GM23338 (cell line): Measurements from ENCODE around the gene ZFAND6. TPM values are rescaled to one million over a fixed set of nuclear protein-coding genes. Genes with fewer than 3 reads are reported as not detected.

Experiments
- ATAC-seq: fragments of 200-7000 bp; cut with Tn5 transposase; 3 replicates; pipeline ENCODE4 v1.9.1; 2020
- DNase-seq: peaks from one replicate; pipeline ENCODE4 v3.0.0-alpha.2; 2015; ENCODE audit warnings: low spot score
- H2AFZ ChIP-seq: fragments of 200-600 bp; sonication (generic); 2 replicates; pipeline ENCODE4 v1.8.0; 2016; ENCODE audit warnings: antibody characterized with exemption, mild to moderate bottlenecking, moderate library complexity
- H3F3A ChIP-seq: fragments of 200-600 bp; sonication (generic); replicated peaks from 2 replicates; pipeline ENCODE4 v1.8.0; 2017; ENCODE audit warnings: antibody characterized with exemption, mixed run types, low read depth
- H3K27ac ChIP-seq: fragments of 200-600 bp; sonication (generic); 2 replicates; pipeline ENCODE4 v1.6.1; 2016; ENCODE audit warnings: low read depth
- H3K27me3 ChIP-seq: fragments of 200-600 bp; sonication (generic); 2 replicates; pipeline ENCODE4 v1.8.0; 2016; ENCODE audit warnings: mild to moderate bottlenecking, mixed run types, moderate library complexity; ENCODE audit not compliant: insufficient read depth
- H3K36me3 ChIP-seq: fragments of 200-600 bp; sonication (generic); 2 replicates; pipeline ENCODE4 v1.8.0; 2016; ENCODE audit warnings: mild to moderate bottlenecking; ENCODE audit not compliant: insufficient read depth
- H3K4me1 ChIP-seq: fragments of 200-600 bp; sonication (generic); 2 replicates; pipeline ENCODE4 v1.8.0; 2016; ENCODE audit warnings: mild to moderate bottlenecking, moderate library complexity; ENCODE audit not compliant: insufficient read depth
- H3K4me2 ChIP-seq: fragments of 200-600 bp; sonication (generic); 2 replicates; pipeline ENCODE4 v1.7.1; 2017; ENCODE audit warnings: mixed run types
- H3K4me3 ChIP-seq: fragments of 200-600 bp; sonication (generic); 2 replicates; pipeline ENCODE4 v1.6.1; 2016; ENCODE audit warnings: mixed run types
- H3K79me2 ChIP-seq: fragments of 200-600 bp; sonication (generic); replicated peaks from 2 replicates; pipeline ENCODE4 v1.8.0; 2017; ENCODE audit warnings: mild to moderate bottlenecking; ENCODE audit not compliant: insufficient read depth
- H3K9me2 ChIP-seq: fragments of 200-600 bp; sonication (generic); 2 replicates; pipeline ENCODE4 v1.8.0; 2017; ENCODE audit not compliant: insufficient read depth
- H4K20me1 ChIP-seq: fragments of 200-600 bp; sonication (generic); replicated peaks from 2 replicates; pipeline ENCODE4 v1.8.0; 2017; ENCODE audit warnings: mild to moderate bottlenecking; ENCODE audit not compliant: insufficient read depth
- H3K27ac Mint-ChIP-seq: 2 replicates; pipeline ENCODE4 v1.8.0; 2020; ENCODE audit warnings: inconsistent platforms, mild to moderate bottlenecking, moderate library complexity, mixed read lengths
- H3K27me3 Mint-ChIP-seq: 3 replicates; pipeline ENCODE4 v1.8.0; 2022; ENCODE audit warnings: low read depth, mild to moderate bottlenecking, moderate library complexity, mixed read lengths, inconsistent platforms; ENCODE audit not compliant: insufficient read depth, poor library complexity
- H3K36me3 Mint-ChIP-seq: 3 replicates; pipeline ENCODE4 v1.8.0; 2021; ENCODE audit warnings: low read depth, mild to moderate bottlenecking, inconsistent platforms, moderate library complexity, mixed read lengths
- H3K4me1 Mint-ChIP-seq: 3 replicates; pipeline ENCODE4 v1.8.0; 2020; ENCODE audit warnings: mild to moderate bottlenecking, inconsistent platforms, mixed read lengths
- H3K4me3 Mint-ChIP-seq: 3 replicates; pipeline ENCODE4 v1.8.0; 2021; ENCODE audit warnings: moderate library complexity, mild to moderate bottlenecking, inconsistent platforms, mixed read lengths
- H3K9me3 Mint-ChIP-seq: 3 replicates; pipeline ENCODE4 v1.8.0; 2020; ENCODE audit warnings: moderate library complexity, mild to moderate bottlenecking, inconsistent platforms, mixed read lengths
- CREB1 ChIP-seq: fragments of 250-450 bp; sonication (Bioruptor Pico); IDR thresholded peaks from 2 replicates; pipeline ENCODE4 v1.5.0; 2020; ENCODE audit warnings: low read depth, mild to moderate bottlenecking, moderate library complexity
- EZH2 ChIP-seq: fragments of 200-600 bp; sonication (generic); IDR thresholded peaks from one replicate; pipeline ENCODE4 v1.8.0; 2017; ENCODE audit warnings: antibody characterized with exemption, mild to moderate bottlenecking, low read depth; ENCODE audit not compliant: unreplicated experiment
- EZH2phosphoT487 ChIP-seq: fragments of 200-600 bp; sonication (generic); IDR thresholded peaks from one replicate; pipeline ENCODE4 v1.8.1; 2018; ENCODE audit warnings: antibody characterized with exemption; ENCODE audit not compliant: unreplicated experiment
- JUNB ChIP-seq: IDR thresholded peaks from one replicate; pipeline ENCODE4 v1.6.1; 2016; ENCODE audit warnings: antibody characterized with exemption; ENCODE audit not compliant: unreplicated experiment
- NANOG ChIP-seq: IDR thresholded peaks from 2 replicates; pipeline ENCODE4 v1.6.1; 2016; ENCODE audit warnings: antibody characterized with exemption, borderline replicate concordance
- POLR2AphosphoS5 ChIP-seq: IDR thresholded peaks from 2 replicates; pipeline ENCODE4 v1.6.1; 2016; ENCODE audit warnings: antibody characterized with exemption, low read depth
- STAT1 ChIP-seq: IDR thresholded peaks from one replicate; pipeline ENCODE4 v1.6.1; 2016; ENCODE audit warnings: antibody characterized with exemption; ENCODE audit not compliant: unreplicated experiment
- ZNF114 ChIP-seq: fragments of 250-450 bp; sonication (Bioruptor Pico); IDR thresholded peaks from 2 replicates; pipeline ENCODE4 v1.5.0; 2020; ENCODE audit warnings: mild to moderate bottlenecking, moderate library complexity
- ZNF331 ChIP-seq: fragments of 250-450 bp; sonication (Bioruptor Pico); IDR thresholded peaks from 2 replicates; pipeline ENCODE4 v1.5.0; 2020; ENCODE audit warnings: low read depth, mild to moderate bottlenecking, moderate library complexity
- polyA plus RNA-seq: library from polyadenylated mRNA; unstranded; fragments of >200 nt; fragmentation: Nextera tagmentation; extraction: Ambion mirVana; gene quantifications from 2 replicates; pipeline ENCODE4 v1.2.1, GENCODE V29; 2016
- total RNA-seq: library from RNA; depleted of rRNA; stranded (reverse); fragments of >200 nt; shearing (Covaris generic); gene quantifications from 2 replicates; pipeline ENCODE4 v1.2.3, GENCODE V29; 2014
- TF ChIP-seq, protein P1 (sequence below), 2 experiments: fragments of 200-600 bp in 1 of 2; sonication (generic) in 1 of 2; conservative IDR thresholded peaks; 2 replicates each; pipeline versions ENCODE4 v1.5.1 to v1.6.1; 2016 to 2017; ENCODE audit warnings: antibody characterized with exemption in 2 of 2, low read depth in 2 of 2, mild to moderate bottlenecking in 2 of 2, moderate library complexity in 1 of 2
- TF ChIP-seq, protein P2 (sequence below): fragments of 250-450 bp; sonication (Bioruptor Pico); IDR thresholded peaks from 2 replicates; pipeline ENCODE4 v1.5.0; 2020; ENCODE audit warnings: mild to moderate bottlenecking, moderate library complexity
- TF ChIP-seq, protein P3 (sequence below): IDR thresholded peaks from one replicate; pipeline ENCODE4 v1.6.1; 2018; ENCODE audit warnings: antibody characterized with exemption; ENCODE audit not compliant: unreplicated experiment
- TF ChIP-seq, protein P4 (sequence below): IDR thresholded peaks from 2 replicates; pipeline ENCODE4 v1.6.1; 2016; ENCODE audit warnings: antibody characterized with exemption

The ZFAND6 gene
- total and polyA plus RNA-seq, 2 experiments from 2014 or later: 205 to 292 TPM

DNA sequence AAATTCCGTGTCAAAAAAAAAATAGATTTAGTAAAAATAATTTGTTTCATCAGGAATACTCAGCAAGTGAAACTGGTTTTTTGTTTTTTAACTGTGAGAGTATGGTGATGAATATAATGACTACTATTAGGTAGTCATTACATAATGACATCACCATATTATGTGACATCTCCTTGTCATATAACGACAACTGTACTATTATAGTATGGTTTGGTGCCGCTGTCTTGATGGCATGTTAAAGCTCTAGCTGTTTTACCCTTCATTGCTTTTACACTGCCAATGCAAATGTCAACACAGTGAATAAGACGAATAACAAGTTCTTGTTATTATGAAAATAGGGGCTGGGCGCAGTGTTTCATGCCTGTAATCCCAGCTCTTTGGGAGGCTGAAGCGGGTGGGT lies 47.7 kb downstream of the ZFAND6 start:
- H3K9me3 Mint-ChIP-seq: no peaks in the 10 kb centered on the region
- H2AFZ ChIP-seq: no peak overlapping the region
- no peaks in the 10 kb centered on the region for H3K27me3 ChIP-seq
- H3K4me3 ChIP-seq: no peak overlapping the region
- H4K20me1 ChIP-seq: peaks cover 41% of the 10 kb centered on the region
- H3K79me2 ChIP-seq: peaks cover 100% of the 10 kb centered on the region
- H3K36me3 Mint-ChIP-seq: peaks cover 5% of the 10 kb centered on the region; the same call in 1 of the 3 replicates
- DNase-seq: no peak
- no peaks in the 10 kb centered on the region for H3F3A ChIP-seq
- no peaks in the 10 kb centered on the region for H3K36me3 ChIP-seq
- H3K27ac Mint-ChIP-seq: no peak overlapping the region
- H3K27me3 Mint-ChIP-seq: no peaks in the 10 kb centered on the region
- H3K4me2 ChIP-seq: no peak overlapping the region
- peaks cover 12% of the 10 kb centered on the region for H3K4me1 ChIP-seq
- ATAC-seq: no peak
- no peaks in the 10 kb centered on the region for H3K9me2 ChIP-seq
- no peak overlapping the region for H3K4me3 Mint-ChIP-seq
- TF ChIP-seq, protein P1, sequence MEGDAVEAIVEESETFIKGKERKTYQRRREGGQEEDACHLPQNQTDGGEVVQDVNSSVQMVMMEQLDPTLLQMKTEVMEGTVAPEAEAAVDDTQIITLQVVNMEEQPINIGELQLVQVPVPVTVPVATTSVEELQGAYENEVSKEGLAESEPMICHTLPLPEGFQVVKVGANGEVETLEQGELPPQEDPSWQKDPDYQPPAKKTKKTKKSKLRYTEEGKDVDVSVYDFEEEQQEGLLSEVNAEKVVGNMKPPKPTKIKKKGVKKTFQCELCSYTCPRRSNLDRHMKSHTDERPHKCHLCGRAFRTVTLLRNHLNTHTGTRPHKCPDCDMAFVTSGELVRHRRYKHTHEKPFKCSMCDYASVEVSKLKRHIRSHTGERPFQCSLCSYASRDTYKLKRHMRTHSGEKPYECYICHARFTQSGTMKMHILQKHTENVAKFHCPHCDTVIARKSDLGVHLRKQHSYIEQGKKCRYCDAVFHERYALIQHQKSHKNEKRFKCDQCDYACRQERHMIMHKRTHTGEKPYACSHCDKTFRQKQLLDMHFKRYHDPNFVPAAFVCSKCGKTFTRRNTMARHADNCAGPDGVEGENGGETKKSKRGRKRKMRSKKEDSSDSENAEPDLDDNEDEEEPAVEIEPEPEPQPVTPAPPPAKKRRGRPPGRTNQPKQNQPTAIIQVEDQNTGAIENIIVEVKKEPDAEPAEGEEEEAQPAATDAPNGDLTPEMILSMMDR (conservative IDR thresholded peaks at IDR 0.05; ENCODE audit: low read depth in 2 of 2): no peak
- TF ChIP-seq, protein P2, sequence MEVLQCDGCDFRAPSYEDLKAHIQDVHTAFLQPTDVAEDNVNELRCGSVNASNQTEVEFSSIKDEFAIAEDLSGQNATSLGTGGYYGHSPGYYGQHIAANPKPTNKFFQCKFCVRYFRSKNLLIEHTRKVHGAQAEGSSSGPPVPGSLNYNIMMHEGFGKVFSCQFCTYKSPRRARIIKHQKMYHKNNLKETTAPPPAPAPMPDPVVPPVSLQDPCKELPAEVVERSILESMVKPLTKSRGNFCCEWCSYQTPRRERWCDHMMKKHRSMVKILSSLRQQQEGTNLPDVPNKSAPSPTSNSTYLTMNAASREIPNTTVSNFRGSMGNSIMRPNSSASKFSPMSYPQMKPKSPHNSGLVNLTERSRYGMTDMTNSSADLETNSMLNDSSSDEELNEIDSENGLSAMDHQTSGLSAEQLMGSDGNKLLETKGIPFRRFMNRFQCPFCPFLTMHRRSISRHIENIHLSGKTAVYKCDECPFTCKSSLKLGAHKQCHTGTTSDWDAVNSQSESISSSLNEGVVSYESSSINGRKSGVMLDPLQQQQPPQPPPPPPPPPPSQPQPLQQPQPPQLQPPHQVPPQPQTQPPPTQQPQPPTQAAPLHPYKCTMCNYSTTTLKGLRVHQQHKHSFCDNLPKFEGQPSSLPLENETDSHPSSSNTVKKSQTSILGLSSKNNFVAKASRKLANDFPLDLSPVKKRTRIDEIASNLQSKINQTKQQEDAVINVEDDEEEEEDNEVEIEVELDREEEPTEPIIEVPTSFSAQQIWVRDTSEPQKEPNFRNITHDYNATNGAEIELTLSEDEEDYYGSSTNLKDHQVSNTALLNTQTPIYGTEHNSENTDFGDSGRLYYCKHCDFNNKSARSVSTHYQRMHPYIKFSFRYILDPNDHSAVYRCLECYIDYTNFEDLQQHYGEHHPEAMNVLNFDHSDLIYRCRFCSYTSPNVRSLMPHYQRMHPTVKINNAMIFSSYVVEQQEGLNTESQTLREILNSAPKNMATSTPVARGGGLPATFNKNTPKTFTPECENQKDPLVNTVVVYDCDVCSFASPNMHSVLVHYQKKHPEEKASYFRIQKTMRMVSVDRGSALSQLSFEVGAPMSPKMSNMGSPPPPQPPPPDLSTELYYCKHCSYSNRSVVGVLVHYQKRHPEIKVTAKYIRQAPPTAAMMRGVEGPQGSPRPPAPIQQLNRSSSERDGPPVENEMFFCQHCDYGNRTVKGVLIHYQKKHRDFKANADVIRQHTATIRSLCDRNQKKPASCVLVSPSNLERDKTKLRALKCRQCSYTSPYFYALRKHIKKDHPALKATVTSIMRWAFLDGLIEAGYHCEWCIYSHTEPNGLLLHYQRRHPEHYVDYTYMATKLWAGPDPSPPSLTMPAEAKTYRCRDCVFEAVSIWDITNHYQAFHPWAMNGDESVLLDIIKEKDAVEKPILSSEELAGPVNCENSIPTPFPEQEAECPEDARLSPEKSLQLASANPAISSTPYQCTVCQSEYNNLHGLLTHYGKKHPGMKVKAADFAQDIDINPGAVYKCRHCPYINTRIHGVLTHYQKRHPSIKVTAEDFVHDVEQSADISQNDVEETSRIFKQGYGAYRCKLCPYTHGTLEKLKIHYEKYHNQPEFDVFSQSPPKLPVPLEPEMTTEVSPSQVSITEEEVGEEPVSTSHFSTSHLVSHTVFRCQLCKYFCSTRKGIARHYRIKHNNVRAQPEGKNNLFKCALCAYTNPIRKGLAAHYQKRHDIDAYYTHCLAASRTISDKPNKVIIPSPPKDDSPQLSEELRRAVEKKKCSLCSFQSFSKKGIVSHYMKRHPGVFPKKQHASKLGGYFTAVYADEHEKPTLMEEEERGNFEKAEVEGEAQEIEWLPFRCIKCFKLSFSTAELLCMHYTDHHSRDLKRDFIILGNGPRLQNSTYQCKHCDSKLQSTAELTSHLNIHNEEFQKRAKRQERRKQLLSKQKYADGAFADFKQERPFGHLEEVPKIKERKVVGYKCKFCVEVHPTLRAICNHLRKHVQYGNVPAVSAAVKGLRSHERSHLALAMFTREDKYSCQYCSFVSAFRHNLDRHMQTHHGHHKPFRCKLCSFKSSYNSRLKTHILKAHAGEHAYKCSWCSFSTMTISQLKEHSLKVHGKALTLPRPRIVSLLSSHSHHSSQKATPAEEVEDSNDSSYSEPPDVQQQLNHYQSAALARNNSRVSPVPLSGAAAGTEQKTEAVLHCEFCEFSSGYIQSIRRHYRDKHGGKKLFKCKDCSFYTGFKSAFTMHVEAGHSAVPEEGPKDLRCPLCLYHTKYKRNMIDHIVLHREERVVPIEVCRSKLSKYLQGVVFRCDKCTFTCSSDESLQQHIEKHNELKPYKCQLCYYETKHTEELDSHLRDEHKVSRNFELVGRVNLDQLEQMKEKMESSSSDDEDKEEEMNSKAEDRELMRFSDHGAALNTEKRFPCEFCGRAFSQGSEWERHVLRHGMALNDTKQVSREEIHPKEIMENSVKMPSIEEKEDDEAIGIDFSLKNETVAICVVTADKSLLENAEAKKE (CRISPR knock-in tag): no peak
- TF ChIP-seq POLR2AphosphoS5 (no peak), EZH2phosphoT487 (no peak), JUNB (no peak), NANOG (no peak), CREB1 (no peak), ZNF331 (CRISPR knock-in tag) (no peak), STAT1 (no peak), EZH2 (no peak), ZNF114 (CRISPR knock-in tag) (no peak)
- TF ChIP-seq, protein P3, sequence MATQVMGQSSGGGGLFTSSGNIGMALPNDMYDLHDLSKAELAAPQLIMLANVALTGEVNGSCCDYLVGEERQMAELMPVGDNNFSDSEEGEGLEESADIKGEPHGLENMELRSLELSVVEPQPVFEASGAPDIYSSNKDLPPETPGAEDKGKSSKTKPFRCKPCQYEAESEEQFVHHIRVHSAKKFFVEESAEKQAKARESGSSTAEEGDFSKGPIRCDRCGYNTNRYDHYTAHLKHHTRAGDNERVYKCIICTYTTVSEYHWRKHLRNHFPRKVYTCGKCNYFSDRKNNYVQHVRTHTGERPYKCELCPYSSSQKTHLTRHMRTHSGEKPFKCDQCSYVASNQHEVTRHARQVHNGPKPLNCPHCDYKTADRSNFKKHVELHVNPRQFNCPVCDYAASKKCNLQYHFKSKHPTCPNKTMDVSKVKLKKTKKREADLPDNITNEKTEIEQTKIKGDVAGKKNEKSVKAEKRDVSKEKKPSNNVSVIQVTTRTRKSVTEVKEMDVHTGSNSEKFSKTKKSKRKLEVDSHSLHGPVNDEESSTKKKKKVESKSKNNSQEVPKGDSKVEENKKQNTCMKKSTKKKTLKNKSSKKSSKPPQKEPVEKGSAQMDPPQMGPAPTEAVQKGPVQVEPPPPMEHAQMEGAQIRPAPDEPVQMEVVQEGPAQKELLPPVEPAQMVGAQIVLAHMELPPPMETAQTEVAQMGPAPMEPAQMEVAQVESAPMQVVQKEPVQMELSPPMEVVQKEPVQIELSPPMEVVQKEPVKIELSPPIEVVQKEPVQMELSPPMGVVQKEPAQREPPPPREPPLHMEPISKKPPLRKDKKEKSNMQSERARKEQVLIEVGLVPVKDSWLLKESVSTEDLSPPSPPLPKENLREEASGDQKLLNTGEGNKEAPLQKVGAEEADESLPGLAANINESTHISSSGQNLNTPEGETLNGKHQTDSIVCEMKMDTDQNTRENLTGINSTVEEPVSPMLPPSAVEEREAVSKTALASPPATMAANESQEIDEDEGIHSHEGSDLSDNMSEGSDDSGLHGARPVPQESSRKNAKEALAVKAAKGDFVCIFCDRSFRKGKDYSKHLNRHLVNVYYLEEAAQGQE: no peak
- TF ChIP-seq, protein P4, sequence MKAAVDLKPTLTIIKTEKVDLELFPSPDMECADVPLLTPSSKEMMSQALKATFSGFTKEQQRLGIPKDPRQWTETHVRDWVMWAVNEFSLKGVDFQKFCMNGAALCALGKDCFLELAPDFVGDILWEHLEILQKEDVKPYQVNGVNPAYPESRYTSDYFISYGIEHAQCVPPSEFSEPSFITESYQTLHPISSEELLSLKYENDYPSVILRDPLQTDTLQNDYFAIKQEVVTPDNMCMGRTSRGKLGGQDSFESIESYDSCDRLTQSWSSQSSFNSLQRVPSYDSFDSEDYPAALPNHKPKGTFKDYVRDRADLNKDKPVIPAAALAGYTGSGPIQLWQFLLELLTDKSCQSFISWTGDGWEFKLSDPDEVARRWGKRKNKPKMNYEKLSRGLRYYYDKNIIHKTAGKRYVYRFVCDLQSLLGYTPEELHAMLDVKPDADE: no peak
- H3K27ac ChIP-seq: no peak overlapping the region
- peaks cover 15% of the 10 kb centered on the region for H3K4me1 Mint-ChIP-seq
